ENCODE data around the gene ATG9B. TPM values are rescaled to one million over a fixed set of nuclear protein-coding genes. Genes with fewer than 3 reads are reported as not detected.
"Not testable (repeated sequence)": the region's sequence is repeated elsewhere in the genome, so short reads cannot be mapped to it uniquely, and the experiment has no call there.

The ATG9B gene
- total RNA-seq, 1 donor from 2014 or later, result 0.11 TPM

GRCh38 chr7:151014950-151015349 lies 9.3 kb downstream of the ATG9B start:
- peaks cover 27% of the 10 kb centered on the region for H3K4me1 Mint-ChIP-seq (ENCODE audit: unreplicated experiment)
- H3K36me3 Mint-ChIP-seq (ENCODE audit: unreplicated experiment), result no peaks in the 10 kb centered on the region
- no peak overlapping the region for H3K27ac Mint-ChIP-seq (ENCODE audit: unreplicated experiment)
- TF ChIP-seq CTCF (IDR thresholded peaks at IDR 0.05), result no peak
- DNase-seq (ENCODE audit: extremely low spot score, unreplicated experiment), result no peak
- H3K4me3 Mint-ChIP-seq (ENCODE audit: unreplicated experiment), result no peak overlapping the region
- H3K27me3 Mint-ChIP-seq (ENCODE audit: unreplicated experiment), result peaks cover 14% of the 10 kb centered on the region
- H3K9me3 Mint-ChIP-seq (ENCODE audit: unreplicated experiment), result no peaks in the 10 kb centered on the region

GRCh38 chr7:151013733-151014497 lies 10.4 kb downstream of the ATG9B start:
- Mint-ChIP-seq H3K4me3 (ENCODE audit: unreplicated experiment) (no peak overlapping the region), H3K27me3 (ENCODE audit: unreplicated experiment) (peaks cover 9% of the 10 kb centered on the region), H3K27ac (ENCODE audit: unreplicated experiment) (no peak overlapping the region), H3K36me3 (ENCODE audit: unreplicated experiment) (no peaks in the 10 kb centered on the region), H3K4me1 (ENCODE audit: unreplicated experiment) (peaks cover 22% of the 10 kb centered on the region), H3K9me3 (ENCODE audit: unreplicated experiment) (no peaks in the 10 kb centered on the region)
- TF ChIP-seq CTCF (IDR thresholded peaks at IDR 0.05), result no peak
- DNase-seq (ENCODE audit: extremely low spot score, unreplicated experiment), result no peak

- Mint-ChIP-seq H3K27me3 (ENCODE audit: unreplicated experiment) (peaks cover 7% of the 10 kb centered on the region), H3K27ac (ENCODE audit: unreplicated experiment) (no peak overlapping the region), H3K4me3 (ENCODE audit: unreplicated experiment) (no peak overlapping the region), H3K36me3 (ENCODE audit: unreplicated experiment) (no peaks in the 10 kb centered on the region), H3K4me1 (ENCODE audit: unreplicated experiment) (peaks cover 21% of the 10 kb centered on the region), H3K9me3 (ENCODE audit: unreplicated experiment) (no peaks in the 10 kb centered on the region)
- TF ChIP-seq CTCF (IDR thresholded peaks at IDR 0.05), result no peak
- DNase-seq (ENCODE audit: extremely low spot score, unreplicated experiment), result no peak
Measured at GRCh38 chr7:151013356-151013732, 10.9 kb downstream of the ATG9B start.

- Mint-ChIP-seq H3K4me3 (ENCODE audit: unreplicated experiment) (no peak overlapping the region), H3K27ac (ENCODE audit: unreplicated experiment) (no peak overlapping the region), H3K36me3 (ENCODE audit: unreplicated experiment) (no peaks in the 10 kb centered on the region), H3K9me3 (ENCODE audit: unreplicated experiment) (no peaks in the 10 kb centered on the region), H3K4me1 (ENCODE audit: unreplicated experiment) (peaks cover 18% of the 10 kb centered on the region), H3K27me3 (ENCODE audit: unreplicated experiment) (peaks cover 3% of the 10 kb centered on the region)
- no peak for DNase-seq (ENCODE audit: extremely low spot score, unreplicated experiment)
- peak; percentile 59 for TF ChIP-seq CTCF (IDR thresholded peaks at IDR 0.05)
Measured at GRCh38 chr7:151012911-151013347, 11.4 kb downstream of the ATG9B start.

GRCh38 chr7:151012031-151012692 lies 12.1 kb downstream of the ATG9B start:
- no peak for DNase-seq (ENCODE audit: extremely low spot score, unreplicated experiment)
- no peak overlapping the region for H3K4me3 Mint-ChIP-seq (ENCODE audit: unreplicated experiment)
- TF ChIP-seq CTCF (IDR thresholded peaks at IDR 0.05), result no peak
- peaks cover 3% of the 10 kb centered on the region for H3K27me3 Mint-ChIP-seq (ENCODE audit: unreplicated experiment)
- H3K9me3 Mint-ChIP-seq (ENCODE audit: unreplicated experiment), result no peaks in the 10 kb centered on the region
- H3K4me1 Mint-ChIP-seq (ENCODE audit: unreplicated experiment), result peaks cover 23% of the 10 kb centered on the region
- H3K36me3 Mint-ChIP-seq (ENCODE audit: unreplicated experiment), result no peaks in the 10 kb centered on the region
- no peak overlapping the region for H3K27ac Mint-ChIP-seq (ENCODE audit: unreplicated experiment)

- not testable (repeated sequence) for H3K9me3 Mint-ChIP-seq (ENCODE audit: unreplicated experiment); H3K27ac Mint-ChIP-seq (ENCODE audit: unreplicated experiment); H3K4me3 Mint-ChIP-seq (ENCODE audit: unreplicated experiment); DNase-seq (ENCODE audit: extremely low spot score, unreplicated experiment); H3K36me3 Mint-ChIP-seq (ENCODE audit: unreplicated experiment); H3K27me3 Mint-ChIP-seq (ENCODE audit: unreplicated experiment)
- peaks cover 24% of the 10 kb centered on the region for H3K4me1 Mint-ChIP-seq (ENCODE audit: unreplicated experiment)
Measured at GRCh38 chr7:151011616-151012015, 12.7 kb downstream of the ATG9B start.

All from osteocyte (in vitro differentiated cells).